Osteoblast (primary cell): ENCODE results near the gene PXK. TPM values are rescaled to one million over a fixed set of nuclear protein-coding genes. Genes with fewer than 3 reads are reported as not detected.
A peak's percentile ranks its signal among the peaks of the same experiment; 100 is the strongest.

ENCODE experiments used
- DNase-seq: peaks from one replicate; pipeline ENCODE4 v3.0.0; 2011; ENCODE audit warnings: low spot score, mixed read lengths; ENCODE audit not compliant: insufficient read length; ENCODE audit errors: missing footprints
- H2AFZ ChIP-seq: 2 replicates; pipeline ENCODE4 v1.6.0; 2011; ENCODE audit warnings: mild to moderate bottlenecking, low read length
- H3K27ac ChIP-seq: 2 replicates; pipeline ENCODE4 v1.5.1; 2011; ENCODE audit warnings: mild to moderate bottlenecking, low read depth, low read length, moderate library complexity
- H3K27me3 ChIP-seq: 2 replicates; pipeline ENCODE4 v1.6.0; 2012; ENCODE audit warnings: mild to moderate bottlenecking, control low read depth, inconsistent platforms, low read length, moderate library complexity; ENCODE audit not compliant: insufficient read depth
- H3K36me3 ChIP-seq: 2 replicates; pipeline ENCODE4 v1.5.1; 2011; ENCODE audit warnings: mild to moderate bottlenecking, low read length, control low read depth, moderate library complexity; ENCODE audit not compliant: insufficient read depth
- H3K4me1 ChIP-seq: 2 replicates; pipeline ENCODE4 v1.5.1; 2011; ENCODE audit warnings: mild to moderate bottlenecking, low read length, control low read depth, moderate library complexity; ENCODE audit not compliant: insufficient read depth
- H3K4me2 ChIP-seq: 2 replicates; pipeline ENCODE4 v1.6.0; 2011; ENCODE audit warnings: mild to moderate bottlenecking, low read length; ENCODE audit not compliant: insufficient read depth
- H3K4me3 ChIP-seq: fragments of 200-600 bp; sonication (generic); 3 replicates; pipeline ENCODE4 v1.5.1; 2012; ENCODE audit warnings: mild to moderate bottlenecking, low read length, inconsistent platforms; ENCODE audit not compliant: insufficient read depth
- H3K79me2 ChIP-seq: 2 replicates; pipeline ENCODE4 v1.6.0; 2012; ENCODE audit warnings: mild to moderate bottlenecking, low read length, control low read depth, inconsistent platforms; ENCODE audit not compliant: insufficient read depth
- H3K9me3 ChIP-seq: 2 replicates; pipeline ENCODE4 v1.5.1; 2011; ENCODE audit warnings: low read depth, low read length, control low read depth
- H4K20me1 ChIP-seq: 2 replicates; pipeline ENCODE4 v1.6.0; 2012; ENCODE audit warnings: mild to moderate bottlenecking, low read length, control low read depth; ENCODE audit not compliant: insufficient read depth
- total RNA-seq: library from RNA; depleted of rRNA; stranded (reverse); fragments of >200 nt; gene quantifications from 2 replicates; pipeline ENCODE4 v1.2.3, GENCODE V29; 2012
- TF ChIP-seq, protein P1 (sequence below): IDR thresholded peaks from 2 replicates; pipeline ENCODE4 v1.5.1; 2011; ENCODE audit warnings: mild to moderate bottlenecking, low read depth, low read length, moderate library complexity; ENCODE audit errors: extremely low read depth

The PXK gene
- total RNA-seq, 1 donor = 77.4 TPM

DNA sequence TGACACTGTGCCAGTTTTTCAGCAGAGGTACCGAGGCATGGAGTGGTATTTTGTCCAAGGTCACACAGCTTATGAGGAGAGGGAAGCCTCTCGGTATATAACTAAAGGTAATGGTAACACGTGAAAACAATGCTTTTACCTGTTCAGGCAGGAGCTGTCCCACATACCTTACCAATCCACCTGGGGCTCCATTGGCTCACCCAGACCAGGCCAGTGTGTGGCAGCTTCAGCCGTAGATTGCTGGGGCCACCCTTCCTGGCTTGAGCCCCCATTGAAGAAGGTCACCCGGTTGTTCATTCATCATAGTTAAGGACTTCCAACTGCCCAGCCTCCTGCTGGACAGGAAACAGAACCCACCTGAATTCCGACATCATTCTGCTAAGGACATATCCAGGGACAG lies 35.8 kb upstream of the PXK start:
- Histone ChIP-seq H3K79me2 (no peaks in the 10 kb centered on the region), H3K9me3 (no peaks in the 10 kb centered on the region), H3K4me3 (no peak overlapping the region), H3K36me3 (no peaks in the 10 kb centered on the region), H3K27me3 (peaks cover 18% of the 10 kb centered on the region), H3K4me1 (no peaks in the 10 kb centered on the region), H3K27ac (no peak overlapping the region), H4K20me1 (no peaks in the 10 kb centered on the region), H2AFZ (no peak overlapping the region), H3K4me2 (no peak overlapping the region)
- no peak for DNase-seq
- TF ChIP-seq, protein P1, sequence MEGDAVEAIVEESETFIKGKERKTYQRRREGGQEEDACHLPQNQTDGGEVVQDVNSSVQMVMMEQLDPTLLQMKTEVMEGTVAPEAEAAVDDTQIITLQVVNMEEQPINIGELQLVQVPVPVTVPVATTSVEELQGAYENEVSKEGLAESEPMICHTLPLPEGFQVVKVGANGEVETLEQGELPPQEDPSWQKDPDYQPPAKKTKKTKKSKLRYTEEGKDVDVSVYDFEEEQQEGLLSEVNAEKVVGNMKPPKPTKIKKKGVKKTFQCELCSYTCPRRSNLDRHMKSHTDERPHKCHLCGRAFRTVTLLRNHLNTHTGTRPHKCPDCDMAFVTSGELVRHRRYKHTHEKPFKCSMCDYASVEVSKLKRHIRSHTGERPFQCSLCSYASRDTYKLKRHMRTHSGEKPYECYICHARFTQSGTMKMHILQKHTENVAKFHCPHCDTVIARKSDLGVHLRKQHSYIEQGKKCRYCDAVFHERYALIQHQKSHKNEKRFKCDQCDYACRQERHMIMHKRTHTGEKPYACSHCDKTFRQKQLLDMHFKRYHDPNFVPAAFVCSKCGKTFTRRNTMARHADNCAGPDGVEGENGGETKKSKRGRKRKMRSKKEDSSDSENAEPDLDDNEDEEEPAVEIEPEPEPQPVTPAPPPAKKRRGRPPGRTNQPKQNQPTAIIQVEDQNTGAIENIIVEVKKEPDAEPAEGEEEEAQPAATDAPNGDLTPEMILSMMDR = no peak

DNA sequence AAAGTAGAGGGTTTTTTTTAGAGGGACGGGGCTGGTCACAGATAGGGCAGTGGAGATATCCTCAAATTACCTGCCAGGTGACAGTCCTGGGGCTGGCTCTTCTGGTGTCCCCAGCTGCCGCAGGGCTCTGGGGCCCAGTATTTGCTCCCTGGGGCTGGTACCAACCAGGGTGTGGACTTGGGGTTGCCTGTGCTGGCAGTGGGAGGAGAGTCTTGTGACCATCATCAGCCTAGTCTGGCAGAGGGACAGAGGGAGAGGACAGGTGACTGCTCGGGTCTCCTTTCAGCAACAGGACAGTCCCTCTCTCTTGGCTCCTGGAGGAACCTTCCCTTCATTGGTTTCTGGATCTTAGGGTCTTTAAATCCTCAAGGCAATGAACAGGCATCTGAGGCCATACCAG lies 34.5 kb upstream of the PXK start:
- Histone ChIP-seq H3K4me3 (no peak overlapping the region), H3K9me3 (no peaks in the 10 kb centered on the region), H3K27me3 (peaks cover 18% of the 10 kb centered on the region), H3K4me1 (no peaks in the 10 kb centered on the region), H2AFZ (no peak overlapping the region), H3K36me3 (no peaks in the 10 kb centered on the region), H3K79me2 (no peaks in the 10 kb centered on the region), H4K20me1 (no peaks in the 10 kb centered on the region), H3K27ac (no peak overlapping the region), H3K4me2 (no peak overlapping the region)
- TF ChIP-seq, protein P1 = no peak
- DNase-seq = no peak

DNA sequence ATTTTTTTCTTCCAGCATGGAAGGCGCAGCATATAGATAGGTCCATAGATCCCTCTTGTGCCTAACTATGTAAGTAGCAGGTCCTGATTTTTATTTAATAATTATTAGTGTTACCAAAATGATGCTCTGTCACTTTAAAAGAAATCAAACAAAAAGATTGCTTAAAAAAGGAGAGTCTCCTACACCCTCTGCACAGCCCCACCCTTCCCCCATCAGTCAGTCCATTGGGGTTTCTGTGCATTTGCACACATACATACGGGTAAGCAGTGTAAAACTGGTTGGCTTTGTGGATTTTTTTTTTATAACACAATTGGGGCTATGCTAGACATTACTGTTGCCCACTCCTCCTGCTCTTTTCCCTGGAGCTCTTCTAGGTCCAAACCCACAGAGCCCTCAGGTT lies 33.6 kb upstream of the PXK start:
- Histone ChIP-seq H4K20me1 (no peaks in the 10 kb centered on the region), H3K4me3 (no peak overlapping the region), H3K9me3 (no peaks in the 10 kb centered on the region), H3K36me3 (no peaks in the 10 kb centered on the region), H3K4me2 (no peak overlapping the region), H3K79me2 (no peaks in the 10 kb centered on the region), H3K4me1 (no peaks in the 10 kb centered on the region), H2AFZ (no peak overlapping the region), H3K27ac (no peak overlapping the region), H3K27me3 (peaks cover 18% of the 10 kb centered on the region)
- TF ChIP-seq, protein P1 = no peak
- no peak for DNase-seq

DNA sequence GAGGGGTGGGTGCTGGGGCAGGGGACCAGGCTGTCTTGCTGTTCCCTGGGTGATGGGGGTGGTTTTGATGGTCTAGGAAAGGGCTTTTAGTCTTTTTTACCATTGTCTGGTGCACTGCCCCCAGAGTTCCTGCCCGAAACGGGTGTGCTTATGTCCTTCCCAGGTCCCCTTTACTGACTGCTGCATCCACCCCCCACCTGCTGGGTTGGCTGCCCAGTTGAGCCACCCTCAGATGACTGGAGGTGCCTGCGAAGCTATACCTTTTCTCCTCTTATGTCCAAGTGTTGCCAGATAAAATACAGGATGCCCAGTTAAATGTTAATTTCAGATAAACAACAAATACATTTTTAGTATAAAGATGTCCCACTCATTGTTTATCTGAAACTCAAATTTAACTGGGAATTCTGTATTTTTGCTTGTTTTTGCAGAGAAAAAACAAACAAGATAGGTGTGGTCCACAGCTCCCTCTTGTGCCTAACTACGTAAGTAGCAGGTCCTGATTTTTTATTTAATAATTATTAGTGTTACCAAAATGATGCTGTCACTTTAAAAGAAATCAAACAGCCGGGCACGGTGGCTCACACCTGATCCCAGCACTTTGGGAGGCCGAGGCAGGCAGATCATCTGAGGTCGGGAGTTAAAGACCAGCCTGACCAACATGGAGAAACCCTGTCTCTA lies 32.7 kb upstream of the PXK start:
- no peaks in the 10 kb centered on the region for H4K20me1 ChIP-seq
- H2AFZ ChIP-seq = no peak overlapping the region
- TF ChIP-seq, protein P1 = peak; percentile 62
- no peaks in the 10 kb centered on the region for H3K36me3 ChIP-seq
- H3K9me3 ChIP-seq = no peaks in the 10 kb centered on the region
- no peak overlapping the region for H3K27ac ChIP-seq
- no peaks in the 10 kb centered on the region for H3K79me2 ChIP-seq
- H3K4me1 ChIP-seq = no peaks in the 10 kb centered on the region
- H3K4me2 ChIP-seq = no peak overlapping the region
- peaks cover 18% of the 10 kb centered on the region for H3K27me3 ChIP-seq
- no peak overlapping the region for H3K4me3 ChIP-seq
- no peak for DNase-seq
